HG03060 (cell line): ENCODE results near the gene ACSS1.

ENCODE experiments used
- ATAC-seq: cut with Tn5 transposase; IDR thresholded peaks from one replicate; pipeline ENCODE4 v1.9.1; 2021; ENCODE audit warnings: low read depth, moderate number of reproducible peaks; ENCODE audit not compliant: unreplicated experiment

Gene ACSS1

GRCh38 chr20:25033265-25033923 lies 24.5 kb downstream of the ACSS1 start:
- ATAC-seq, result no peak

DNA sequence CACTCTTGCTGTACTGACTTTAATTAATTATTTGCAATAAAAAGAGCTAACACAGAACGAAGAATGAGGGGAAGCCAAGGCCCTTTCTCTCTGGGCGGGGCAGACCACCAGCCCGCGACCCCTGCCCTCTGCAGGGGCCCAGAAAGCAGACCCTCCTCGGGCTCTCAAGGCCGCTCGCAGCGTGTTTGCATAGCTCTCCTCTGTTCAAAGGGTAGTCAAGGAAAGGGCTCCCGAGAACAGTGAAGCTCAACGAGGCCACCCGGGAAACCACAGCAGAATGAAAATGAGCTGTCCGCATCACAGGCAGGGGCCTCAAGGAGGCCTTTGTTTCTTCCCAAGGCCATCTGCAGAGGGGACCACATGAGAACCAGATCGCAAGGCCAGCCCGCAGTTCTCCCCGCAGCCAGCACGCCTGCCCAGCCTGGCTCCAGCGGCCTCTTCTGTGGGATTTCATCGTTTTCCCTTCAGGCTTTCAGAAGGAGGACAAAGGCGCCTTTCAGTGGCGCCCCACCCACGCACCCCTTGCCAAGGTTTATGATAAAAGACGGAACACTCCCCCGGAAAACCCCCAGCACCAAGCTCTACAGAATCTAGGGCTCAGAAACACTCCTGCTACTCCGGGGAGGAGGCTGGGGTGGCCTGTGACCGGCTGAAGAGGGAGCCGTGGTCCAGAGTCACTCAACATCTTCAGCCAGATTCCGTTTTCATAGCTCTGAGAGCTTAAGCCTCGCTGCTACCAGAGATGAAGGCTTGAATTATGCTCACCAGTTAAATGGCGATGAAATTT lies 25.3 kb downstream of the ACSS1 start:
- ATAC-seq, result no peak

DNA sequence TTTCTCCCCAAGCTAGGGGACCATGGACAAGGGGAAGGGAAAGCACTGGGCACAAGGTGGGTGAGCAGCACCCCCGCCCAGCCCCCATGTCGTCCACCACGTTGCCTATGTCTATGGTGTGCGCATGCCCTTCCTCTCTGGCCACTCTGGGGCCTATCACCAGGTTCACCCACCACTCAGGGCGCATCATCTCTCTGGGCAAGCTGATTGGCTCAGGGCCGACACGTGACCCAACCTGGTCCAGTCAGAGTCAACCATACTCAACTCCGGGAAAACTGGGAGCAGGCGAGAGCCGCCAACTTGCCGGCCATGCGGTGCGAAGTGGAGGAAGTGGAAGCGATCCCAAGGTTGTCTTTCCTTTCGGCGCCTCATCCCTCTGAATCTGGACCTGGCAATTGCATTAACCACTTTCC lies 25.9 kb downstream of the ACSS1 start:
- ATAC-seq, result no peak

- ATAC-seq, result no peak
Measured at GRCh38 chr20:25031241-25031640, 26.7 kb downstream of the ACSS1 start.

- no peak for ATAC-seq
Measured at GRCh38 chr20:25030649-25031207, 27.2 kb downstream of the ACSS1 start.

- no peak for ATAC-seq
Measured at GRCh38 chr20:25030007-25030648, 27.8 kb downstream of the ACSS1 start.

DNA sequence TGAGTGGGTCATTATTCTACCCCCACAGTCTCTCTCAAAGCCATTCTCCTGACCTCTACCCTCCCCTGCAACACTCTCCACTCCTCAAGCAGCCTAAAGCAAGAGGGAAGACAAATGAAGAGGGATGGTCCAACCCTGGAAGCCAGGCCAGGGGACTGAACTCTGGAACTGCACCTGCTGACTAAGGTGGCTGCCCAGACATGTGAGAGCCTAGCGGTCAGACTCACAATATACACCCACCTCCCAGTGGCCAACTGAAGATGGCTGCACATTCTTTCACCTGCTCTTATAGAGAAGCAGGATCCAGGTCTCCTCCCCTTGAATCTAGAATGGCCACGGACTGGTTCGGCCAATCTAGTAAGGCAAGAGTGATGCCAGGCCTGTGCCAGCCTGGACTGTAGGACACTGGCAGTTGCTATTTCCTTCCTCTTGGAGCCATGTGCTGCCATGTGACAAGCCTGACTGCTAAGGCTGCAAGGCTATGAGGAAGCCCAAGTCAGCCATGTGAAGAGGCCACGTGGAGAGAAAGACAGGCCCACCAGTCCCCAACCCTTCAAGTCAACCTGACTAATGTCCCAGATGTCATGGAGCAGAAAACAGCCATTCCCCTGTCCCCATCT lies 31.8 kb downstream of the ACSS1 start:
- ATAC-seq, result no peak

DNA sequence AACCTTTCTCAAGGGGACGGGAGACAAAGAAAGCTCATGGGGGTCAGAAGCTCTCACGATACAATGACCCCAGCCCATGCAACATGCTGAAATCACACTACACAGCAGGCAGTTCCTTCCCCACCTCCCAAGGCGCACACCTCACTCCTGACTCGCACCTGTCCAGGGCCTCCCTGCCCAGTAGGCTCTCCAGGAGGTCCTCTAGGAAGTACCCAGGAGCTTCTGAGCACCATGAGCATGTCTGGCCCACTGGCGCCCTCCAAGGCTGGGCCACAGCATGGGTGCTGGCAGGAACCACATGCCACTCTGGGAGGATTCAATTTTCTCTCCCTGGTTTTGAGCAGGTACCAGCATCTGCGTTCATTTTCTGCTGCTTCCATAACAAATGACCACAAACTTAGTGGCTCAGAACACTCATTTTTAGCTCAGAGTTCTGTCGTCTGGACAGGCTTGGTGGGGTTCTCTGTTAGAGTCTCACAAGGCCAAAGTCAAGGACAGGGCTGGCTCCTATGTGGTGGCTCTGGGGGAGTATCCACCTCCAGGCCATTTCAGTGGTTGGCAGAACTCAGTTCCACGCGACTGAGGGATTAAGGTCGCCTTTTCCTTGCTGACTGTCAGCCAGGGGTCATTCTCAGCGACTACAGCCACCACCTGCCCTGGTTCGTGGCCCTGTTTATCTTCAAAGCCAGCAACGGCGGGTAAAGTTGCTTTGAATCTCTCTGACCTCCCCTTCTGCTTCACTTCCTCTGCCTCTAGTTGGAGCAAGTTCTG lies 32.7 kb downstream of the ACSS1 start:
- ATAC-seq, result no peak

DNA sequence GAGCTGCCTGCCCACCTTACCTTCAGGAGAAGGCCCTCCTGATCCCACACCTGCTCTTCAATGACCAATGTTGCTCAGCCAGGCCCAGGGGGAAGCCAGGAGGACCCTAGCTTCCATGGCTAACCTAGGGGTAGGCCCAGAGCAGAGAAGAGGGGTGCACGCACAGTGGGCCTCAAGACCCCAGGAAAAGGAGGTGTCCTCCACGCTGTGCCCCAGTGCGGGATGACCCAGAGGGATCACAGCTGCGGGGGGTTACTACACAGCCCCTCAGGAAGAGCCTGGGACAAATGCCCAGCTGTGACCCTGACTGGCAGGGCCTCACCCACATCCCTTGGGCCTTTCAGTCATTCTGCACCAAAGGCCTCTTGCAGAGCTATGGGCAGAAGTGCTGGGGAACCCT lies 33.8 kb downstream of the ACSS1 start:
- no peak for ATAC-seq

- no peak for ATAC-seq
Measured at GRCh38 chr20:25023356-25023755, 34.6 kb downstream of the ACSS1 start.

DNA sequence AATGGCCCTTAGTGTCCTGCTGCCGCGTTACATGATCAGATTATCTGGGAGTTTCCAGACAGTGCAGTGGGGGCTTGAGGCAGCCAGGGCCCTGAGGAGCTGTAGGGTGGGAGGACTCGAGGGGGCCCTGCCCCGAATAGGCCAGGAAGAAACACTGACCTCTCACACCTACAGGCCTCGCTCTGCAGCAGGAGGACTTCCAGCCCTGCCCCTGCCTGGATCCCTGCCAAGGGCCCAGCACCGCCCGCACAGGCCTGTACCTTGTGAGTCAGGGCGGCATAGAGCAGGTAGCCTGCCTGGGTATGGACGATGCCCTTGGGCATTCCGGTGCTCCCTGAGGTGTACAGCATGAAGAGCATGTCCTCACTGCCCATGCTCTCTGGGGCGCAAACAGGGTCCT lies 35.3 kb downstream of the ACSS1 start:
- no peak for ATAC-seq

DNA sequence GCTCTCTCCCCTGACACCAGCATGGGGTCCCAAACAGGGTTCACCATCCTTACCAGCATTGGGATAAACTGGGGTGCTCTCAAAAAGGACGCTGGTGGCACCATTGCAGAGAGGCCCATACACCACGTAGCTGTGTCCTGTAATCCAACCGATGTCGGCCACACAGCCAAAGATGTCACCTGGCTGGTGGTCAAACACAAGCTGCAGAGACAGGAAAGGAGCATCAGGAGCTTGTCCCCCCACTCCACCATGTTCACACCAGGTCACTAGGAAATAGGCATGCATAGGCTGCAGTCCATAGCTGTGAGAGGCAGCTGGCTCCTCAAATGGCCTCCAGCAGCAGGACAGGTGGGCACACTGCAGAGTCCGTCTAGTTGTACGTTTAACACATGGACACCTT lies 36.6 kb downstream of the ACSS1 start:
- no peak for ATAC-seq

- ATAC-seq, result no peak
Measured at GRCh38 chr20:25020901-25021301, 37.0 kb downstream of the ACSS1 start.

- no peak for ATAC-seq
Measured at GRCh38 chr20:25020345-25020744, 37.6 kb downstream of the ACSS1 start.

DNA sequence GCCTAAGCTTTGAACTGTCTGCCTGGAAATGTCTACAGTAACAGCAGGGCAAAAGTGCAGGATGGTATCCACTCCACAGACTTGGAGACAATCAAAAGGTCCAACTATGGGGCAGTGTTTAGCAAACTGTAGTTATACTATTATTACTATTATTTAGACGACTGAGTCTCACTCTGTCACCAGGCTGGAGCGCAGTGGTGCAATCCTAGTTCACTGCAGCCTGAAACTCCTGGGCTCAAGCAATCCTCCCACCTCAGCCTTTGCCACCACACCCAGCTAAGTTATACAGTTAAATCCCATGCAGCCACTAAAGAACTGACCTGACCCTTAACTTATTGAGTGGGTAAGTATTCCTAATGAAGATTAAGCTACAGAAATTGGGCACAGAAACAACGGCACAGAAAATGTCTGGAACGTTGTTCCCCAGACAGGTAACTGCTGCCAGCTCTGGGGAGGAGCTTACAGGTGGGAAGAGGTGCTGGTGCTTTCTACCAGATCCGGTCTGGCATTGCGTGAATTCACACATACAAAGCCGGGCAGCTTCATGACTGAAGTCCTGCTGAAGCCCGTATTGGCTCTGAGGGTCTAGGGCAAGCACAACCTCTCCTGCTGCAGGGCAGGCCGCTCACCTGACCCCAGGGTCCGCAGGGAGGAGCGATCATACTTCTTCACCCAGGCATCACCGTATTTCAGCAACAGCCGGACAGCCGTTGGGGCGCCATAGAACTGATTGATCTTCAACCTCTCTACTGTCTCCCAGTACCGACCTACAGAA lies 38.4 kb downstream of the ACSS1 start:
- ATAC-seq, result no peak

- no peak for ATAC-seq
Measured at GRCh38 chr20:25018841-25019240, 39.1 kb downstream of the ACSS1 start.

DNA sequence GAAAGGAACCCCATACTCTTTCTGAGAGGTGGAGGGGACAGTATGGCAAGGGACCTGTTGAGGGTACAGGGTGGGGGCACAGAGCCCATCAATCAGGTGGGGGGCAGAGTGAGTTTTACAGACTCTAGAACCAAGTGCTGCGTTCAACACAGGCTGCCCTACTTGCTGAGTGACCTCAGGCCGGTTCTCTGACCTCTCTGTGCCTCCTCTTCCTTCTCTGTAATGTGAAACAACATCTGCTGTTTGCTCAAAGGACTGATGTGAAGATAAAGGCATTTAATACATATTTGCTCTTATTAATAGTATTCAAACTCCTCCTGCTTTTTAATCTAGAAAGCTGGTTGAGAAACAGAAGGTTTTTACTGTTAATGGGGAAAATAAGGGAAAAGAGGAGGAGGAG lies 39.5 kb downstream of the ACSS1 start:
- ATAC-seq, result no peak

- ATAC-seq, result no peak
Measured at GRCh38 chr20:25017257-25017803, 40.6 kb downstream of the ACSS1 start.

DNA sequence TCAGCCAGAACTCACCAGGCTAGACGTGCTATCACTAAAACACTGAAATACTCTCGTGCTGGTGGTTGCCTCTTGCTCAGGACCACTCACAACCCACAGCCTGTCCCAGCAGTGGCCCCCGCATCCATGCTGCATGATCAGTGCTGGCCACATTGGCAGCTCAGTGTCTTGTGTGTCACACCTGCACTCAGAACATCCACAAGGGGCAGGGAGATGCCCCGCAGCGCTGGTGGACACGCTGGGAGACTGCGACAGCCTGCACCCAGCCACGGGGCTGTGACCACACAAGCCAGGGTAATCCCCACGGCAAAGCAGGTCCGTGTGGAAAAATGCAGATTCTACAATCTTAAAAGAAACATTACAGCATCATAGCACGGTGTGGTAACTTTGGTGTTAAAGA lies 41.5 kb downstream of the ACSS1 start:
- ATAC-seq, result no peak
